Activated naive CD8-positive, alpha-beta T cell (primary cell): ENCODE measurements around the gene AKAP13.

Experiments used
- H3K27ac Mint-ChIP-seq: one replicate; pipeline ENCODE4 v1.8.0; 2021; ENCODE audit warnings: mixed read lengths
- H3K27me3 Mint-ChIP-seq: one replicate; pipeline ENCODE4 v1.8.0; 2021; ENCODE audit warnings: mixed read lengths
- H3K36me3 Mint-ChIP-seq: one replicate; pipeline ENCODE4 v1.8.0; 2021; ENCODE audit warnings: mixed read lengths
- H3K4me1 Mint-ChIP-seq: one replicate; pipeline ENCODE4 v1.8.0; 2021; ENCODE audit warnings: low read depth, mixed read lengths
- H3K4me3 Mint-ChIP-seq: one replicate; pipeline ENCODE4 v1.8.0; 2021; ENCODE audit warnings: mild to moderate bottlenecking, mixed read lengths
- H3K9me3 Mint-ChIP-seq: one replicate; pipeline ENCODE4 v1.8.0; 2021; ENCODE audit warnings: low read depth, mixed read lengths

AKAP13 gene

DNA sequence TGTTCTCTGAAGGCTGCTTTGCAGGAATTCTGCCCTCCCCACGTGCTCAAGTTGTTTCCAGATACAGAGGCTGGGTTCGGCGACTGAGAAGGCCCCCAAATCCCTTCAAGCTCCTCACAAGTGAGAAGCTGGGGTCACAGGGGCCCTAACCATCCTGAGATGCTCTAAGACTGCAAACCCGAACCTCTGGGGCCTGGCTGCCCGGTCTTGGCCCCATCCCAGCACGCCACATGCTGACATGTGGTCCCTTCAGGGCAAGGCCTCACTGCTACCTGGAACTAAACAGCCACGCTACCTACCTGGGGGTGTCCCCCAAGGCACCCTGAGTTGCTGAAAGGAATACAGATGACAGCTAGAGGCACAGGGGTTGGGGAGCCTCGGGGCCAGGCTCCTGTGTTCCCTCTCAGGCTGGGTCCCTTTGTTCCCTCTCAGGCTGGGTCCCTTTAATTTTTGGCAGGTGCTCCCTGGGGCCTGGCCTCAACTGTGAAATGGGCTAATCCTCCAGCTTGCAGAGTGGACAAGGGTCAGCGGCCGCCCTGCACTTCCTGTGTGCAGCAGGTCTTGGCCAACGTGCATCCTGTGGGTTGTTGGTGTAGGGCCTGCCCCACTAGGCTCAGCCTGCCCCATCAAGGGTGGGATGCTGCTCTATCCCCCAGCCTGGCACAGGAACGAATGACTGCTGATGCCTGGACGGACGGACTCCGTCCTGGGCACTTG lies 381.8 kb downstream of the AKAP13 start:
- Mint-ChIP-seq H3K4me3 (no peak overlapping the region), H3K27me3 (no peaks in the 10 kb centered on the region), H3K36me3 (peaks cover 3% of the 10 kb centered on the region), H3K9me3 (no peaks in the 10 kb centered on the region), H3K27ac (no peak overlapping the region), H3K4me1 (peaks cover 2% of the 10 kb centered on the region)

DNA sequence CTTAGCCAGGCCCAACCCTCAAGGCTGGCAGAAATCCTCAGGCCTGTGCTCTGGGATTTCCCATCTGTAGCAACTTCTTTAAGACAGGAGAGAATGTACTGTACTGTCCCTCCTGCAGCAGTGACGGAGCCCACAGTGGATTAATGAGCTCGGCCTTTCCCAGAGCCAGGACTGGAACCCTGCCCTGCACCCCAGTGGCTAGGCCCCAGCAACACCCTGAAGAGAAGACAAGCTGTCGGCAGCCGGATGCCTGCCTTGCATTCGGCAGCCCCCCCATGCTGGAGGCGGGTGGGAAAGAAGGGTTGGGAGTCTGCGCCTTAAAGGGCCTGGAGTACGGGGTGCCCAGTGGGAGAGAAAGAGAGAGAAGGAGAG lies 382.3 kb downstream of the AKAP13 start:
- H3K27ac Mint-ChIP-seq = no peak overlapping the region
- peaks cover 3% of the 10 kb centered on the region for H3K36me3 Mint-ChIP-seq
- H3K4me1 Mint-ChIP-seq = peaks cover 5% of the 10 kb centered on the region
- no peak overlapping the region for H3K4me3 Mint-ChIP-seq
- no peaks in the 10 kb centered on the region for H3K9me3 Mint-ChIP-seq
- H3K27me3 Mint-ChIP-seq = no peaks in the 10 kb centered on the region

- peaks cover 5% of the 10 kb centered on the region for H3K4me1 Mint-ChIP-seq
- no peaks in the 10 kb centered on the region for H3K27me3 Mint-ChIP-seq
- no peaks in the 10 kb centered on the region for H3K9me3 Mint-ChIP-seq
- no peak overlapping the region for H3K4me3 Mint-ChIP-seq
- H3K27ac Mint-ChIP-seq = no peak overlapping the region
- peaks cover 3% of the 10 kb centered on the region for H3K36me3 Mint-ChIP-seq
These were observed 382.8 kb downstream of the AKAP13 start for GRCh38 chr15:85763157-85763556.

GRCh38 chr15:85763673-85764633 lies 383.6 kb downstream of the AKAP13 start:
- no peak overlapping the region for H3K4me3 Mint-ChIP-seq
- H3K36me3 Mint-ChIP-seq = peaks cover 3% of the 10 kb centered on the region
- no peaks in the 10 kb centered on the region for H3K27me3 Mint-ChIP-seq
- H3K9me3 Mint-ChIP-seq = no peaks in the 10 kb centered on the region
- peaks cover 5% of the 10 kb centered on the region for H3K4me1 Mint-ChIP-seq
- no peak overlapping the region for H3K27ac Mint-ChIP-seq

DNA sequence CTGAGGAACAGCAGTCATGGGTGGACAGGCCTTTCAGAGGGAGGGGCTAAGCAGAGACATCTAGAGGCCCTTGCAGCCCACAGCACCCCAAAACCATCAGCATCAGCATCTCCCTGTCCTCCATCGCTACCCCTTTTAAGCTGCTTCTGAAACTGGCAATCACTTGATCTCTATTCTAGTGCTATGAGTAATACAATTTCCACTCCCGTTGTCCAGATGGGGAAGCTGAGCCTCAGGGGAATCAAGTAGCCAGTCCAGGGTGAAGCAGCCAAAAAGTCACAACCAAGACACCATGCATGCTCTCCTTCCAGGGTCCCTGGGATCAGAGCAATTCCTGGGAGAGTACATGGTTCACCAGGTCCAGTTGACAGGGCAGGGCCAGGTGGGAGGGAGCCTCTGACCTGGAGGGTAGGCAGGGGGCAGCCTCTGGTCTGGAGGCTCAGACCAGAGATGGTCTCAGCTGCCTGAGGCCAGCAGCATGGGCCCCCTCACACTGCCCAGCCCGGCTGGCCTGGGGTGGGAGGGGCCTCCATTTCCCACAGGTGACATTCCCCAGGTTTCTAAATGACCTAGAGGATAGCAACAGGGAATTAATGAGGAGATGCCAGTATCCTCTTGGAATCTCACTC lies 384.4 kb downstream of the AKAP13 start:
- H3K4me3 Mint-ChIP-seq = no peak overlapping the region

DNA sequence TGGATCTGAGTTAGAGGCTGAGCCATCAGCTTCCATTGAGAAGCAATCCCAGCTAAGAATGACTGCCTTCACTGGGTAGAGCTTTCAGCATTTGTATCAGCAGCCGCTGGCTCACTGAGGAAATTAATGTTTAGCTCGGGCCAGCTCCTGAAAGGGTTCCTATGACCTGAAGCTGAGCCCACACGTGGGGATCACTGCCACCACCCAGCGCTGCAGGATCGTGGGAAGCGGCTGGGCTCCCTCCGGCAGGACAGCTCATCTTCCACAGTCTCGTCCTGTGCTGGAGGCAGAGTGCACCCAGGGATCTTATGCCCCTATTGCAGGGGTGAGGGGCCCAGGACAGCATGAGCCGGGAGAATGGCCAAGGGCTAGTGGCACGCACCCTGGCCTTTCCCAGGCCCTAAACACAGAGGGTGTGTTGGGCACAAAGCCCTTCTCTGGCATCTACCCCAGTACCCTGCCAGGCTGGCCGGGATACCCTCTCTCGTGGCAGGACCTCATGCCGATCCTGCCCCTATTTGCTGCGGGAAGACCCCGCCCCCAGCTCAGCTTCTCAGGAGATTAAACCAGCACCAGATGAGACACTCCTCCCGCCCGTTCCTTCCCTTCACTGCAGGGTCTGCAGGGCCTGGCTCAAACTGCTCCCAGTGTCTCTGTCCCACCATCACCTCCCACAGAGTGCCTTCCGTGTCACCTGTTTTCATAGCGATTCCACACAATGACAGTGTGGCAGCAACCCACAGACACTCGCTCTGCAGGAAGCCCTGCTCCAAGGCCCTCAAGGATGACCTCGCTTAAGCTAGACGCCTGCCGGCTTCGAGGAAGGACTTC lies 385.8 kb downstream of the AKAP13 start:
- no peaks in the 10 kb centered on the region for H3K9me3 Mint-ChIP-seq
- H3K27ac Mint-ChIP-seq = no peak overlapping the region
- H3K27me3 Mint-ChIP-seq = no peaks in the 10 kb centered on the region
- H3K4me1 Mint-ChIP-seq = peaks cover 5% of the 10 kb centered on the region
- peaks cover 3% of the 10 kb centered on the region for H3K36me3 Mint-ChIP-seq
- no peak overlapping the region for H3K4me3 Mint-ChIP-seq

More for the DNA sequence above, 384.4 kb downstream of the AKAP13 start:
- H3K36me3 Mint-ChIP-seq = peaks cover 3% of the 10 kb centered on the region
- H3K27me3 Mint-ChIP-seq = no peaks in the 10 kb centered on the region
- no peak overlapping the region for H3K27ac Mint-ChIP-seq
- H3K9me3 Mint-ChIP-seq = no peaks in the 10 kb centered on the region
- peaks cover 5% of the 10 kb centered on the region for H3K4me1 Mint-ChIP-seq

GRCh38 chr15:85767785-85768529 lies 387.6 kb downstream of the AKAP13 start:
- H3K4me1 Mint-ChIP-seq = peaks cover 6% of the 10 kb centered on the region
- no peaks in the 10 kb centered on the region for H3K27me3 Mint-ChIP-seq
- H3K27ac Mint-ChIP-seq = no peak overlapping the region
- no peak overlapping the region for H3K4me3 Mint-ChIP-seq
- no peaks in the 10 kb centered on the region for H3K9me3 Mint-ChIP-seq
- H3K36me3 Mint-ChIP-seq = no peaks in the 10 kb centered on the region

GRCh38 chr15:85768595-85769168 lies 388.3 kb downstream of the AKAP13 start:
- Mint-ChIP-seq H3K4me1 (peaks cover 8% of the 10 kb centered on the region), H3K27me3 (no peaks in the 10 kb centered on the region), H3K36me3 (no peaks in the 10 kb centered on the region), H3K4me3 (no peak overlapping the region), H3K9me3 (no peaks in the 10 kb centered on the region), H3K27ac (no peak overlapping the region)

GRCh38 chr15:85769182-85769900 lies 388.9 kb downstream of the AKAP13 start:
- no peak overlapping the region for H3K27ac Mint-ChIP-seq
- no peaks in the 10 kb centered on the region for H3K36me3 Mint-ChIP-seq
- no peak overlapping the region for H3K4me3 Mint-ChIP-seq
- no peaks in the 10 kb centered on the region for H3K9me3 Mint-ChIP-seq
- H3K4me1 Mint-ChIP-seq = peaks cover 8% of the 10 kb centered on the region
- no peaks in the 10 kb centered on the region for H3K27me3 Mint-ChIP-seq

- Mint-ChIP-seq H3K9me3 (no peaks in the 10 kb centered on the region), H3K27ac (no peak overlapping the region), H3K4me1 (peaks cover 8% of the 10 kb centered on the region), H3K36me3 (no peaks in the 10 kb centered on the region), H3K27me3 (no peaks in the 10 kb centered on the region), H3K4me3 (no peak overlapping the region)
These were observed 390.0 kb downstream of the AKAP13 start for GRCh38 chr15:85770096-85771041.

DNA sequence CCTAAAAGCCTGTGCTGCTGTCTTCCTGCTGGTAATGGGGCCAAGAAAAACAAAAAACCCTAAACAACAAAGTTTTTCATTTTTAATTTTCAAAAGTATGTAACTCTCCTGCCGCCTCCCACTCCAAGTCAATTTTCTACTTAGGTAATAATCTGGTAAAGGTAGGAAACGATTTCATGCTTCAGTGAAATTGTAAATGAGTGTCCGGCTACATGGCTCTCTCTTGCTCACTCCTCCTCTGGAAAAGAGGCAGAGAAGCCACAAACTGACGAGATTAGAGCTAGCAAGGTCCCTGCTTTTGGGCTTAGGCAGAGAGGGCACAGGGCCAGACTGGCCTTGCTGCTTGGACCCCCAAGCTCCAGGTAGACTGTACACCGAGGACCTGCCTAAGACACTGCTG lies 390.9 kb downstream of the AKAP13 start:
- Mint-ChIP-seq H3K27me3 (no peaks in the 10 kb centered on the region), H3K4me3 (no peak overlapping the region), H3K9me3 (no peaks in the 10 kb centered on the region), H3K27ac (no peak overlapping the region), H3K36me3 (no peaks in the 10 kb centered on the region), H3K4me1 (peaks cover 8% of the 10 kb centered on the region)

DNA sequence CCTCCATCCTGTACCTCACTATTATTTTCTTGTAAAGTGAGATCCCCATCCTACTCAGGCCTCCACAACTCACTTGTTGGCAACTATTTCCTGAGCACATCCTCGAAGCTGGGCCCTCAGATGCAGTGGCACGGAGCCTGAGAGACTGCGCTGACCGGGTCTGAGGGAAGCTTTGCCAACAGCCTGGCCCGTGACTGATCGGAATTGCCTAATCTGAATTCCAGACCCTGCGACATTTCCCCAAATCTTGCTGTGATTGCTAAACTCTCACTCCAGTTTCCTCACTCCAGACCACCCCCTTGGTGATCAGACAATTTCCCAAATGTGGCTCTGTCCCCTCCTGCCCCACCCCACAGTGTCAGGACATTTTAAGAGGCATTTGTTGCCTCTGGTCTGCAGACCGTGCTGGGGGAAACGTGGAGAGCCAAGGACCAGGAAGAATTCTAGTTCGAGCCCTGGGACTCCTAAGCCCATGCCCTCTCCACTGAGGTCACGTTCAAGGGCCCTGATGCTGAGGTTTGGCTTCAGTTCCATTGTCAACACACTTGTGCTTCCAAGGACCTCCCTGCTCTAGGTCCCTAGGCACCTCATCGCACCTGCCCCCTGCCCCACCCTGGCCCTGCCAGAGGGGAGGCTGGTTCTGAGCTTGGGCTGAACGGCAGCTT lies 391.5 kb downstream of the AKAP13 start:
- no peaks in the 10 kb centered on the region for H3K9me3 Mint-ChIP-seq
- no peaks in the 10 kb centered on the region for H3K36me3 Mint-ChIP-seq
- H3K27ac Mint-ChIP-seq = no peak overlapping the region
- H3K27me3 Mint-ChIP-seq = no peaks in the 10 kb centered on the region
- H3K4me1 Mint-ChIP-seq = peaks cover 6% of the 10 kb centered on the region
- H3K4me3 Mint-ChIP-seq = no peak overlapping the region
